ENCODE measurements around the gene RAP2B.

DNA sequence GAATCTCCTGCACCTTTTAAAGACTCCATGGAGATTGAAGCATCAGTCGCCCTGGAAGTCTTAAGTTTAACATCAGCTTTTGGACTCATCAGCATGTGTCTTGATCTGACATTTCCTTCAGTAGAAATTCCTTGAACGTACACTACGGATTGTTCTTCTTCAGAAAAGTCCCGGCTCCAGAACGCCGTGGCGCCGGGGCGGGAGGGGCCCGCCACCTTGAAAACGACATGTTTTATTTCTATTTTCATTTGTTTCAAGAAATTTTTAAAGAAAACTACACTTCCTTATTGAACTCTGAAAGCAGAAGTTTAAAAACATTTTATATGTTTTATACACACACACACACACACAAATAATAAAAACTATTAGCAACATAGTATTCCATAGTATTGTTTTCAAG, 32.6 kb upstream of the RAP2B start:
- TF ChIP-seq, protein P1, sequence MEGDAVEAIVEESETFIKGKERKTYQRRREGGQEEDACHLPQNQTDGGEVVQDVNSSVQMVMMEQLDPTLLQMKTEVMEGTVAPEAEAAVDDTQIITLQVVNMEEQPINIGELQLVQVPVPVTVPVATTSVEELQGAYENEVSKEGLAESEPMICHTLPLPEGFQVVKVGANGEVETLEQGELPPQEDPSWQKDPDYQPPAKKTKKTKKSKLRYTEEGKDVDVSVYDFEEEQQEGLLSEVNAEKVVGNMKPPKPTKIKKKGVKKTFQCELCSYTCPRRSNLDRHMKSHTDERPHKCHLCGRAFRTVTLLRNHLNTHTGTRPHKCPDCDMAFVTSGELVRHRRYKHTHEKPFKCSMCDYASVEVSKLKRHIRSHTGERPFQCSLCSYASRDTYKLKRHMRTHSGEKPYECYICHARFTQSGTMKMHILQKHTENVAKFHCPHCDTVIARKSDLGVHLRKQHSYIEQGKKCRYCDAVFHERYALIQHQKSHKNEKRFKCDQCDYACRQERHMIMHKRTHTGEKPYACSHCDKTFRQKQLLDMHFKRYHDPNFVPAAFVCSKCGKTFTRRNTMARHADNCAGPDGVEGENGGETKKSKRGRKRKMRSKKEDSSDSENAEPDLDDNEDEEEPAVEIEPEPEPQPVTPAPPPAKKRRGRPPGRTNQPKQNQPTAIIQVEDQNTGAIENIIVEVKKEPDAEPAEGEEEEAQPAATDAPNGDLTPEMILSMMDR (IDR thresholded peaks at IDR 0.05 in 4 of 5, conservative IDR thresholded peaks at IDR 0.05 in 1 of 5), result no peak
- no peak for TF ChIP-seq POLR2A (IDR thresholded peaks at IDR 0.05)

All from gastrocnemius medialis (tissue), 4 donors.